SK-N-MC (cell line): ENCODE measurements around the gene RAB30.
"Not testable (repeated sequence)": the region's sequence is repeated elsewhere in the genome, so short reads cannot be mapped to it uniquely, and the experiment has no call there.

Source experiments
- DNase-seq: peaks from one replicate; pipeline ENCODE4 v3.0.0-alpha.2; 2011; ENCODE audit warnings: low read depth, low spot score
- H3K27ac ChIP-seq: fragments of 200-600 bp; sonication (generic); 2 replicates; pipeline ENCODE4 v1.5.1; 2016; ENCODE audit warnings: mixed run types
- H3K36me3 ChIP-seq: fragments of 200-600 bp; sonication (generic); 2 replicates; pipeline ENCODE4 v1.6.1; 2017; ENCODE audit warnings: antibody characterized with exemption, low read length, mixed read lengths; ENCODE audit not compliant: insufficient read depth
- H3K4me3 ChIP-seq: fragments of 200-600 bp; sonication (generic); 2 replicates; pipeline ENCODE4 v1.5.1; 2016
- H3K9ac ChIP-seq: fragments of 200-600 bp; sonication (generic); 2 replicates; pipeline ENCODE4 v1.8.0; 2017; ENCODE audit warnings: mixed run types, mixed read lengths; ENCODE audit not compliant: insufficient read length
- H3K9me3 ChIP-seq: fragments of 200-600 bp; sonication (generic); 2 replicates; pipeline ENCODE4 v1.6.1; 2017; ENCODE audit warnings: low read depth, mild to moderate bottlenecking, antibody characterized with exemption, low read length, moderate library complexity, mixed read lengths
- EZH2 ChIP-seq: fragments of 200-600 bp; sonication (generic); IDR thresholded peaks from one replicate; pipeline ENCODE4 v1.6.1; 2017; ENCODE audit warnings: antibody characterized with exemption
- FOXP2 ChIP-seq: optimal IDR thresholded peaks from 2 replicates; pipeline ENCODE3; 2011; ENCODE audit warnings: mild to moderate bottlenecking, moderate library complexity; ENCODE audit not compliant: insufficient read depth; ENCODE audit errors: extremely low read length, control extremely low read depth
- POLR2AphosphoS5 ChIP-seq: IDR thresholded peaks from 2 replicates; pipeline ENCODE4 v1.6.1; 2012; ENCODE audit warnings: mild to moderate bottlenecking, low read depth, low read length, borderline replicate concordance

The RAB30 gene

DNA sequence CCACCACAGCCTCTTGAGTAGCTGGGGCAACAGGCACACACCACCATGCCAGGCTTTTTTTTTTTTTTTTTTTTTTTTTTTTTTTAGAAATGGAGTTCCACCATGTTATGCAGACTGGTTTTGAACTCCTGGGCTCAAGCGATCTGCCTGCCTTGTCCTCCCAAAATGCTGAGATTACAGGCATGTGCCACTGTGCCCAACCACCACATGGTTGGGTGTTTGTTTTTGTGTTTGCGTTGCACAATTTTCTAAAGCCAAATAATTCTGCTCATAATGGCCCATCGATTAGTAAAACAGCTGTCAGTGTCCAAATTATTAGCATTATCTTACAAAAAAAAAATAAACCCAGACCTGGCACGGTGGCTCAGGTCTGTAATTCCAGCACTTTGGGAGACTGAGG lies 104.3 kb downstream of the RAB30 start:
- TF ChIP-seq EZH2, result no peak
- Histone ChIP-seq H3K4me3 (no peak overlapping the region), H3K27ac (no peak overlapping the region), H3K36me3 (no peaks in the 10 kb centered on the region), H3K9ac (no peak overlapping the region), H3K9me3 (no peaks in the 10 kb centered on the region)
- no peak for DNase-seq

DNA sequence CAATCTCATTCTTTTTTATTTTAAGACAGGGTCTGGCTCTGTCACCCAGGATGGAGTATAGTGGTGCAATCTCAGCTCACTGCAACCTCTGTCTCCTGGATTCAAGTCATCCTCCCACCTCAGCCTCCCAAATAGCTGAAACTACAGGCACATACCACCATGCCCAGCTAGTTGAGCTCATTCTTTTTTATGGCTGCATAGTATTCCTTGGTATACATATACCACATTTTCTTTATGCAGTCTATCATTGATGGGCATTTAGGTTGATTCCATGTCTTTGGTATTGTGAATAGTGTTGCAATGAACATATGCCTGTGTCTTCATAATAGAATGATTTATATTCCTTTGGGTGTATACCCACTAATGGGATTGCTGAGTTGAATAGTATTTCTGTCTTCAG lies 109.7 kb downstream of the RAB30 start:
- H3K36me3 ChIP-seq, H3K9ac ChIP-seq, H3K27ac ChIP-seq, DNase-seq, H3K4me3 ChIP-seq, H3K9me3 ChIP-seq: not testable (repeated sequence)

DNA sequence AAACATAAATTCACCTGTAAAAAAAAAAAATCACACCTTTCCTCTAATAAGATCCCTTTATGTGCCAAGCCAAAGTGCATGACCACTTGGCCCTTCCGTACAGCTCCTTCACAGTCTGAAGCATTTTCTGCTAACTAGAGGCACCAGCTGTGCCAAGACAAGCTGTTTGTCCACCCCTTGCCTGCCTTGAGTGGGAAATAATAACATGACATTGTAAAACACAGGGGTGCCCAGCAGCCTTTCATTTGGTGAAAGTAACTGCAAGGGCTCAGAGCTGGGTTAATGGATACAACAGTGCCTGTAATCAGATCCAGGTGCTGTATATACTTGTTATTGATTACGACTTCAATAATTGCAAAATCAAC lies 110.9 kb downstream of the RAB30 start:
- no peak overlapping the region for H3K27ac ChIP-seq
- H3K4me3 ChIP-seq, result no peak overlapping the region
- no peak overlapping the region for H3K9ac ChIP-seq
- no peaks in the 10 kb centered on the region for H3K9me3 ChIP-seq
- H3K36me3 ChIP-seq, result no peaks in the 10 kb centered on the region
- TF ChIP-seq FOXP2, result no peak
- no peak for TF ChIP-seq POLR2AphosphoS5
- no peak for TF ChIP-seq EZH2
- DNase-seq, result no peak

DNA sequence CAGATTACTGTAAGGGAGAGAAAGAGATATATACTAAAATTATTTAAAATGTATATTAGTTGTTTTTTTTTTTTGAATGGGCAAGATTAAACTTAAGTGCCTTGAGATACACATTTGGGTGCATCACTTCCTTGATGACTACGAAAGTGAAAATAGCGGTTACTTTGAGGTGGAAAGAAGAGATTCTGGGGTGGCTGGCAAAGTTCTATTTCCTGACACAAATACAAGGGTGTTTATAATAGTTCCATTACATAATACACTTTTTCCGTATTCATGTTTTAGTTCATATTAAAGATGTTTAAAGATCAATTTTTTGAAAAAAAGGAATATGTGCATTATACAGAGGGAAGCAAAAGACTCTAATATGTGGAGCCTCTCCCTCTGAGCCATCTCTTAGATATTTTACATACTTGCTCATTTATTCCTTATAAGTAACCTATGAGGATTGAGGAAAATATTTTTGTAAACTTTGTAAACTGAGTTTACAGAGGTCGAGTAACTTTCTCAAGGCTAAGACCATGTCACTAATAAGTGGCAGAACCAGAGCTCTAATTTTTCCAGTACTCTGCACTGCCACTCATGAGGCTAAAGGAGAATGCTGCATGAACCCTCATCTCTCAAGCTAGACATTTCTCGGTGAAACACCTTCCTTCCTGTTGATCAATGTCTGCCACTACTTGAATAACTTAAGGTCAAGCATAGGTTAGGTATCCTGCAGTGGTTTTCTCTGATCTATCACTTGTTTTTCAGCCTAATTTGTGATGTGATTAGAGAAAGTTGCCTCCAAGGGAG lies 111.5 kb downstream of the RAB30 start:
- Histone ChIP-seq H3K9me3 (no peaks in the 10 kb centered on the region), H3K36me3 (no peaks in the 10 kb centered on the region), H3K9ac (no peak overlapping the region), H3K4me3 (no peak overlapping the region), H3K27ac (no peak overlapping the region)
- no peak for DNase-seq
- TF ChIP-seq FOXP2, result no peak
- no peak for TF ChIP-seq POLR2AphosphoS5
- no peak for TF ChIP-seq EZH2

DNA sequence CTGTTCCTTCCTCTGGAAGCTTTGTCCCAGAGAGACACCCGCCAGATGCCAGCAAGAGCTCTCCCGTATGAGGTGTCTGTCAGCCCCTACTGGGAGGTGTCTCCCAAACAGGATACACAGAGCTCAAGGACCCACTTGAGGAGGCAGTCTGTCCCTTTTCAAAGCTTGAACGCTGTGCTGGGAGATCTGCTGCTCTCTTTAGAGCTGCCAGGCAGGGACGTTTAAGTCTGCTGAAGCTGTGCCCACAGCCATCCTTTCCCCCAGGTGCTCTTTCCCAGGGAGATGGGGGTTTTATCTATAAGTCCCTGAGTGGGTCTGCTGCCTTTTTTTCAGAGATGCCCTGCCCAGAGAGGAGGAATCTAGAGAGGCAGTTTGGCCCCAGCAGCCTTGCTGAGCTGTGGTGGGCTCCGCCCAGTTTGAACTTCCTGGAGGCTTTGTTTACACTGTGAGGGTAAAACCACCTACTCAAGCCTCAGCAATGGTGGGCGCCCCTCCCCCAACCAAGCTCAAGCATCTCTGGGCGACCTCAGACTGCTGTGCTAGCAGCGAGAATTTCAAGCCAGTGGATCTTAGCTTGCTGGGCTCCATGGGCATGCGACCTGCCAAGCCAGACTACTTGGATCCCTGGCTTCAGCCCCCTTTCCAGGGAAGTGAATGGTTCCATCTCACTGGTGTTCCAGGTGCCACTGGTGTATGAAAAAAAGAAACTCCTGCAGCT lies 115.8 kb downstream of the RAB30 start:
- not testable (repeated sequence) for H3K9ac ChIP-seq, H3K36me3 ChIP-seq, H3K4me3 ChIP-seq, DNase-seq, H3K27ac ChIP-seq, H3K9me3 ChIP-seq

DNA sequence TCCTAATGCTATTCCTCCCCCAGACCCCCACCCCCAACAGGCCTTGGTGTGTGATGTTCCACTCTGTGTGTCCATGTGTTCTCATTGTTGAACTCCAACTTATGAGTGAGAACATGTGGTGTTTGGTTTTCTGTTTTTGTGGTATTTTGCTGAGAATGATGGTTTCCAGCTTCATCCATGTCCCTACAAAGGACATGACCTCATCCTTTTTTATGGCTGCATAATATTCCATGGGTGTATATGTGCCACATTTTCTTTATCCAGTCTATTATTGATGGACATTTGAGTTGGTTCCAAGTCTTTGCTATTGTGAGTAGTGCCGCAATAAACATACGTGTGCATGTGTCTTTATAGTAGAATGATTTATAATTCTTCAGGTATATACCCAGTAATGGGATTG lies 121.2 kb downstream of the RAB30 start:
- not testable (repeated sequence) for H3K9me3 ChIP-seq, H3K27ac ChIP-seq, H3K36me3 ChIP-seq, H3K4me3 ChIP-seq, DNase-seq, H3K9ac ChIP-seq

DNA sequence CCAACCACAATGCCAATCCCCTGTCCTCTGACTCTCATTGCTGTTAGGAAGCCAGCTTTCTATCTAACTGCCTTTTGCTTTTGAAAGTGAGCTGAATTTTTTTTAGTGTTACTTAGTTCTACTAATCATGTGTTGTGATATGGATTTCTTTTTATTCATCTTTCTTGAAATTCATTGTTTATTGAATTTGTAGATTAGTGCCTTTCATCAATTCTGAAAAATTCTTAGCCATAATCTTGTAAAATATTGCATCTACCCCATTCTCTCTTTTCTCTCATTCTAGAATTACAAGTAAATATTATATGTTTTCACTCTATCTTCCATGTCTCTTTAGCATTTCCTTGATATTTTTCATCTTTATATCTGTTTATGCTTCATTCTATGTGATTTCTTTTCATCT lies 122.3 kb downstream of the RAB30 start:
- no peak overlapping the region for H3K27ac ChIP-seq
- H3K9ac ChIP-seq, result no peak overlapping the region
- TF ChIP-seq POLR2AphosphoS5, result no peak
- TF ChIP-seq EZH2, result no peak
- TF ChIP-seq FOXP2, result no peak
- H3K4me3 ChIP-seq, result no peak overlapping the region
- no peak for DNase-seq
- H3K36me3 ChIP-seq, result no peaks in the 10 kb centered on the region
- no peaks in the 10 kb centered on the region for H3K9me3 ChIP-seq

DNA sequence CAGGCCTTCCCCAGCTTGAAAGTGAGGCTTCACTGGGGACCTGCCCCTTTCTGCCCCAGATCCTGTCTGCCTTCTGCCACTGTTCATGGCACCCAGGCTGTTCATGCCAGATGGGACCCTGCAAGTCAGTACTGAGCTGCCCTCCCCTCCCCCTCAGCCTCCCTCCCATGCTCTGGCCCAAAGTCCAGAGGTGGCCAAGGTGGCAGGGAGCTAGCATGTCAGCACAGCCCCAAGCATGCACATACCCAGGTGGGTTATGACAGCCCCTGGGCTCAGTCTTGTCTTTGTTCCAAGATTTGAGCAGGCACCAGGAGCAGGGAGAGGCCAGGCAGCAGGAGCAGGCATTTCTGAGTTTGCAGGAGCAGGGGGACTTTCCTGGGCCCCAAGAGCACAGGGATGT lies 126.0 kb downstream of the RAB30 start:
- Histone ChIP-seq H3K36me3 (no peaks in the 10 kb centered on the region), H3K9ac (no peak overlapping the region), H3K4me3 (no peak overlapping the region), H3K27ac (no peak overlapping the region), H3K9me3 (no peaks in the 10 kb centered on the region)
- no peak for DNase-seq
- TF ChIP-seq FOXP2, result no peak

DNA sequence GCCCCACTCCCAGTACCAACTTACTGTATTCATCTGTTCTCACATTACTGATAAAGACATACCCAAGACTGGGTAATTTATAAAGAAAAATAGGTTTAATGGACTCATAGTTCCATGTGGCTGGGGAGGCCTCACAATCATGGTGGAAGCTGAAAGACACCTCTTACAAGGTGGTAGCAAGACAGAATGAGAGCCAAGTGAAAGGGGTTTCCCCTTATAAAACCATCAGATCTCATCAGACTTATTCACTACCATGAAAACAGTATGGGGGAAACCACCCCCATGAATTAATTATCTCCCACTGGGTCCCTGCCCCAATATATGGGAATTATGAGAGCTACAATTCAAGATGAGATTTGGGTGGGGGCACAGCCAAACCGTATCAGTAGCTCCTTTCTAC lies 126.7 kb downstream of the RAB30 start:
- not testable (repeated sequence) for H3K4me3 ChIP-seq, DNase-seq

More for the DNA sequence above, 126.7 kb downstream of the RAB30 start:
- H3K27ac ChIP-seq, H3K9ac ChIP-seq, H3K36me3 ChIP-seq, H3K9me3 ChIP-seq: not testable (repeated sequence)
